GM18520 (cell line): ENCODE results near the gene NXPE2.
"Not testable (repeated sequence)": the region's sequence is repeated elsewhere in the genome, so short reads cannot be mapped to it uniquely, and the experiment has no call there.

Experiments used
- ATAC-seq: cut with Tn5 transposase; IDR thresholded peaks from one replicate; pipeline ENCODE4 v1.9.1; 2021; ENCODE audit not compliant: unreplicated experiment

NXPE2 gene

DNA sequence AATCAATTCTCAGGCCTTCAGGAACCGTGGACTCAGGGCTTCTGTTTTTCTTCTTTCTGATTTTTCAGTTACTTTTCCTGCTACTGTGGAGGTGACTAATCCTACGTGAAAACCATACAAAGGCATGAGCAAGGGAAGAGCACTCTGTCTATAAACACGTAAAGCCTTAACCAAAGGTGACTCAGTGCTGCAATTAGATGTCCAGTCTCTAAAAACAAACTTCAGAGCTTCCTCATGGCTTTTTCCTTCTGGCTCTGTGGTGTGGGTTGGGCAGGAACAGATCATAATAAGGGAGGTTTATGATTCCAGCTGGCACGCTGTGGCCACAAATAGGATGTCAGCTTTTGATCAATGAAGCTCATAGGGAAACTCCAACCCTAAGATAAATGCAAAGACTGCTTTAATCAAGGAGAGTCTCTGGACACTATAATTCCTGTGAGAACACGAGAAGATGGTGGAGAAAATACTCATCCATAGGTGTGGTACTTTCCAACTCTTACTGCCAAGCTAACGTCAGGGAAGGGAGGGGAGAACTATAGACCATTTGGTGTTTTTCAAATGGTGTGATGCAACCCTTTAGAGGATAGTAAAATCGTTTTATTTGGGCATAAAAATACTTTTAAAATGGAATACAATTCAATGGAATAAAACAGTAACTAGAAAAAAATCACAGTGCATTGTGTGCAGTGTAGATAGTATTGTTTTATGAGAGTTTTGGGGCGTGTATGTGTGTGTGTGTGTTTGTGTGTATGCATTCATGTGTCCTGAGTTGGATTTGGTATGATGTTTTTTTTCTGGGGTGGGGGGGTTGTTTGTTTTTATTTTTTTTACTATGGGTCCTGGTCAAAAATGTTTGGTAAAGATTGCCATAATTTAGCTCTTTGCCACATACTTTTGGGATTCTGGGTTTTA is at the start of gene NXPE2:
TSS of gene NXPE2 (plus strand) at position 403 of the 912 bp plus-strand sequence. CDS start at position 452, 49 bp downstream.
- ATAC-seq, result no peak

GRCh38 chr11:114631445-114631965 is 46.8 kb upstream of the NXPE2 start:
- not testable (repeated sequence) for ATAC-seq

DNA sequence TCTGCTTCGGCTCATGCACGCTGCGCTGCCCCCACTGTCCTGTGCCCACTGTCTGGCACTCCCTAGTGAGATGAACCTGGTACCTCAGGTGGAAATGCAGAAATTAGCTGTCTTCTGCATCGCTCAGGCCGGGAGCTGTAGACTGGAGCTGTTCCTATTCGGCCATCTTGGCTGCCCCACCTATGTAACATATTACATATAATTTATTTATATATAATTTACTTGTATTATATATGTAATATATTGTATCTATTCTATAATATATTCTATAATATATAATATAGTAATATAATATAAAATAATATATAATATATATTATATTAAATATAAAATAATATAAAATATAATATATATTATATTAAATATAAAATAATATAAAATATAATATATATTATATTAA is 38.9 kb upstream of the NXPE2 start:
- not testable (repeated sequence) for ATAC-seq

- ATAC-seq, result no peak
These were observed 27.7 kb upstream of the NXPE2 start for GRCh38 chr11:114650661-114651060.

GRCh38 chr11:114651145-114651718 is 27.1 kb upstream of the NXPE2 start:
- no peak for ATAC-seq

DNA sequence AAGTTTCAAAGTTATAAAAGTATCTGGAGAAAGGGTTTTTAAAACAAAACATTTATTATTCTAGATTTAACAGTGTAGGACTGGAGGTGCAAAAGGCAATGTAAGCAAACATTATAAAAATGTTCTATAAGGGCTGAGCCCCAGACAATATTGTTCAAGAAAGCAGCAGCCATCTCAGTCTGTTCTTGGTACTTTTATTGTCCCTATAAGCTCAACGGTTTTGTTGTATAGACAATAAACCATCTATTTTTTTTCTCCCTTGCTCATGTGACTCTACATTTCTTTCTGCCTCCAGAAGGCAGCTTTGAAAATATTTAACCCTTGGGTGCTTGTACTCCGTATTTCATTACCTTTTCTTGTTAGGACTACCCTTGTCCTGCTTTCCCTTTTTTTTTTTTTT is 25.2 kb upstream of the NXPE2 start:
- ATAC-seq, result no peak

GRCh38 chr11:114664641-114665040 is 13.7 kb upstream of the NXPE2 start:
- no peak for ATAC-seq

GRCh38 chr11:114666760-114667159 is 11.6 kb upstream of the NXPE2 start:
- ATAC-seq, result no peak

DNA sequence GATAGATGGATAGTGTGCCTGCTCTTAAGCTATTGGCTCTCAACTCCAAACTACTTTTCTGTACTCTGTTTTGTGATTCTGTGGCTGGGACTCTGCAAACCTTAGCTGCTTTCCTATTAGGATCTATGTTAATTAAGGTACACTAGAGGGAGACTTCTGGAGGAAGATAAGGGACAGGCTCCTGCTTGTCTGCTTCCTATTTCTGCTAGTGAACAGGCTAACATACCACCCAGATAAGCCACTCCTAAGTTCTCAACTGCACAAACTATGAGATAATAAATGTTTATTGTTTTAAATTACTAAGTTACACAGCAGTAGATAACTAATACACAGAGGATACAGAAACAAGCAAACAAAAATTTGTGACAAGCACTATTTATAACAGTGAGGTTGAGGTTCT is 10.2 kb upstream of the NXPE2 start:
- no peak for ATAC-seq

DNA sequence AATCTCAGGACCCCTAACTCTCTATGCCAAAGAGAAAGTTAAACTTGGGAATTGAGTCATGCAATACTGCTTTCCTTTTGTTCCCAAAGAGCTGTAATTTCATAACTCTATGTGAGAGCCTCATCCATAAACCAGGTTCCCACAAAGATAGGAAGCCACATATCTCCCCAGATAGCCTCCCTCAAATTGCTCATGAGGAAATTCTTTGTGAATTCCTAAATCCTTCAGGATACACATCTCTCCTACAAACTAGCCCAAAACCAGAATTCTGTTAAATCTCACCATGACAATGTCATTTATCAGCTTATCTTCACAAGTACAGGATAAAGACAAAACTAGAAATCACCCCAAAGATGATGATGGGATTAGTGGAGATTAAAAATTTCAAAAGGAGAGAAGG is 4.7 kb upstream of the NXPE2 start:
- no peak for ATAC-seq

- no peak for ATAC-seq
These were observed 1.2 kb downstream of the NXPE2 start for GRCh38 chr11:114679505-114679904.

GRCh38 chr11:114683007-114683406 is 4.7 kb downstream of the NXPE2 start:
- ATAC-seq, result no peak

DNA sequence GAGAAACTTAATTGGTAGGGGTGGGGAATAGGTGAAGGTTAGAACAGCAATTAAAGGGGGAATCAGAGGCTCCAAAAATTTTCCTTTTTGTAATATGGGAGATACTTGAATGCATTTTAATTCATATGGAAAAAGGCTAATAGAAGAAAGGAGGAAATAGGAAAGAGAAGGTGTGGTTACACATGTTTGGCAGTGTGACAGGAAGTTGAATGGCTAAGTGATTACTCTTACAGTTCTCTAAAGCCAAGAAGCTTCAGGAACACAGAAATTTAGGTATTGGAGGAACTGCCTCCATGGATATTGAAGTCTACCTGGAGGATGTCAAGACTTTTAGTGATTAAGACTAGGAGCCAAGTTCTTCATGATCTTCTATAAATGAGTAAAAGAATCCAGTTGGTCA is 6.3 kb downstream of the NXPE2 start:
- no peak for ATAC-seq

GRCh38 chr11:114685097-114685496 is 6.8 kb downstream of the NXPE2 start:
- no peak for ATAC-seq

GRCh38 chr11:114705280-114706024 is 27.1 kb downstream of the NXPE2 start:
- no peak for ATAC-seq

GRCh38 chr11:114709960-114710359 is 31.6 kb downstream of the NXPE2 start:
- no peak for ATAC-seq

GRCh38 chr11:114713756-114714155 is 35.4 kb downstream of the NXPE2 start:
- no peak for ATAC-seq

DNA sequence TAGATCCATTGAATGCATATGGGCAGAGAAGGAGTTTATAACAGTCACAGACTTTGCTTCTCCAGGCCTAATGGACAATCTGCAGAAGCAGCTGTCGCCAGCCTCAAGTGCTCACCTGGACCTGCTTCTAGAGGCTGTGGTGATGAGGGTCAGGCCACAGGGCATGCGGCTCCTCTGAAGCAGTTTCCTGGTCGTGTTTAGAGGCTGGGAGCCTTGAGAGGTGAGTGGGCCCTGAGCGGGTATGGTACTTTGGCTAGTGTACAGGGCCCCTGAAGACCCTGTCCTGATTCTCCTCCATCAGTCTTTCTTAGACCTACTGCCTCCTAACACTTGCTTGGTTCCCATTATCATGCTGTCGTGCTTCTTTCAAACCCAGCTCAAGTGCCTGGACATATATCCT is 41.2 kb downstream of the NXPE2 start:
- ATAC-seq, result no peak

DNA sequence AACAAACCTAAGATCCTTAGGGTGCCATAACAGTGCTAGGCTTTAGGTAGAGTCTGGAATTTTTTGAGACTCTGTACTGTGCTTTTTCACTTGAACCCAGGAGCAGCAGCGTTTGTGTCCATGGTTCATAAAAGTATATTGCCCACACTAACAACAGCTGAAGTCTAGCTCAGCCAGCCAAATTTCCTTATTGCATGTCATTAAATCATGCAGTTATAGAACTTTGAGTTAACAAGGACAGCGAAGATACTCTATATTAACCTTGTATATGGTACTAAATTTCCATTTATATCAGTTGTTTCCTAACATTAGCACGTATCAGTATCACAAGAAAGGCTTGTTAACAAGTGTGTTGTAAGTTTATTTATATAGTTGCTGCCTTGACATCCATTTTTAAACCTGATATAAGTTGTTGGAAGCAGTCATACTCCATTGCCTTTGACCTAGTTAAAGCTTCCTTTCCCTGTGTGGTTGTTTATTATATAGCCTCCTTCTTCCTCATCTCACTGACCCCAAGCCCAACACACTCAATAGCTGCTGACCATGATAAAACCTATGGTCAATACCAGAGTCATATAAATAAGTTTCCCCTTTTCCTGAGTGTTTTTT is 46.7 kb downstream of the NXPE2 start:
- no peak for ATAC-seq

DNA sequence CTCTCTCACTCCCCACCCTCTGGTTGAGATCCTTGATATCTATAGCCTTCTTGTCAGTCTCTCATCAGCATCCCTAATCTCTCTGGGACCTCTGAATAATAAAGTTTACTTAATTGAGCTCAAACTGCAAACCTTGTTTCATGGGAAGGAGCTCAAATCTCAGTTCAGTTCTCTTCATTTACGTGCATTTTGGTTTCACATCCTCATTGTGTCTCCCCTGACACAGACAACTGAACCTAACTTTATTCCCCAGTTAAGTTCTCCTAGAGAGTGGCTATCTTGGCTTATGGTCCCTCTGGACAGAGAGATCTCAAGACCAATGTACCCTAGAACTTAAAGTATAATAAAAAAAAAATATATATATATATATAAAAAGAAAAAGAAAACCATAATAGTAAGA is 47.3 kb downstream of the NXPE2 start:
- ATAC-seq, result no peak

- no peak for ATAC-seq
These were observed 58.5 kb downstream of the NXPE2 start for GRCh38 chr11:114736806-114737205.
